ENCODE results near the gene MAP3K9. TPM values are rescaled to one million over a fixed set of nuclear protein-coding genes. Genes with fewer than 3 reads are reported as not detected.
"Not testable (repeated sequence)": the region's sequence is repeated elsewhere in the genome, so short reads cannot be mapped to it uniquely, and the experiment has no call there.

MAP3K9 gene
- total RNA-seq: 1 to 10 TPM; 7.7 to 9.1 TPM
- 22.5 to 24.0 reads per million in 2 donors for total RNA-seq

- no peaks in the 10 kb centered on the region for H3K27me3 Mint-ChIP-seq
- no peaks in the 10 kb centered on the region for H3K36me3 Mint-ChIP-seq (ENCODE audit: low read depth)
- DNase-seq (peak; percentile 66 to 94 (median 93)), ATAC-seq (peak; percentile 86)
- peak within 1 kb of the TSS; percentile 79 for H3K27ac Mint-ChIP-seq
- H3K4me1 Mint-ChIP-seq: peaks cover 16% of the 10 kb centered on the region
- no peak within 1 kb of the TSS for H3K4me3 Mint-ChIP-seq
- H3K9me3 ChIP-seq (ENCODE audit: control insufficient read depth, low read length, poor library complexity, severe bottlenecking): no peaks in the 10 kb centered on the region
Observed at GRCh38 chr14:70809225-70810219, at the start of gene MAP3K9. TSS of gene MAP3K9 (minus strand) at chr14:70809513. CDS start at chr14:70809171, 342 bp downstream.

- Mint-ChIP-seq H3K4me1 (peaks cover 6% of the 10 kb centered on the region), H3K4me3 (no peak overlapping the region)
Observed at GRCh38 chr14:70858641-70859040, 49.3 kb upstream of the MAP3K9 start.

GRCh38 chr14:70857496-70857890, 48.2 kb upstream of the MAP3K9 start:
- H3K4me3 Mint-ChIP-seq: no peak overlapping the region
- no peak overlapping the region for H3K27ac Mint-ChIP-seq
- H3K27me3 Mint-ChIP-seq: no peaks in the 10 kb centered on the region

More at GRCh38 chr14:70858641-70859040, 49.3 kb upstream of the MAP3K9 start:
- H3K36me3 Mint-ChIP-seq (ENCODE audit: low read depth): peaks cover 2% of the 10 kb centered on the region
- ATAC-seq: no peak
- H3K27me3 Mint-ChIP-seq: no peaks in the 10 kb centered on the region
- DNase-seq: no peak
- no peak overlapping the region for H3K27ac Mint-ChIP-seq
- no peaks in the 10 kb centered on the region for H3K9me3 ChIP-seq (ENCODE audit: control insufficient read depth, low read length, poor library complexity, severe bottlenecking)

GRCh38 chr14:70856851-70857495, 47.7 kb upstream of the MAP3K9 start:
- no peaks in the 10 kb centered on the region for H3K9me3 ChIP-seq (ENCODE audit: control insufficient read depth, low read length, poor library complexity, severe bottlenecking)
- H3K27ac Mint-ChIP-seq: no peak overlapping the region
- peaks cover 6% of the 10 kb centered on the region for H3K4me1 Mint-ChIP-seq
- no peak overlapping the region for H3K4me3 Mint-ChIP-seq
- H3K27me3 Mint-ChIP-seq: no peaks in the 10 kb centered on the region
- no peak for DNase-seq
- no peak for ATAC-seq
- H3K36me3 Mint-ChIP-seq (ENCODE audit: low read depth): no peaks in the 10 kb centered on the region

More at GRCh38 chr14:70857496-70857890, 48.2 kb upstream of the MAP3K9 start:
- H3K9me3 ChIP-seq (ENCODE audit: control insufficient read depth, low read length, poor library complexity, severe bottlenecking): no peaks in the 10 kb centered on the region
- Mint-ChIP-seq H3K36me3 (ENCODE audit: low read depth) (no peaks in the 10 kb centered on the region), H3K4me1 (peaks cover 6% of the 10 kb centered on the region)
- no peak for DNase-seq
- ATAC-seq: no peak

GRCh38 chr14:70855486-70855885, 46.2 kb upstream of the MAP3K9 start:
- H3K27ac Mint-ChIP-seq: no peak overlapping the region
- DNase-seq: no peak
- ATAC-seq: no peak
- no peaks in the 10 kb centered on the region for H3K27me3 Mint-ChIP-seq
- peaks cover 6% of the 10 kb centered on the region for H3K4me1 Mint-ChIP-seq
- H3K9me3 ChIP-seq (ENCODE audit: control insufficient read depth, low read length, poor library complexity, severe bottlenecking): no peaks in the 10 kb centered on the region
- no peak overlapping the region for H3K4me3 Mint-ChIP-seq
- no peaks in the 10 kb centered on the region for H3K36me3 Mint-ChIP-seq (ENCODE audit: low read depth)

- not testable (repeated sequence) for H3K27ac Mint-ChIP-seq; H3K9me3 ChIP-seq (ENCODE audit: control insufficient read depth, low read length, poor library complexity, severe bottlenecking); H3K27me3 Mint-ChIP-seq; H3K4me1 Mint-ChIP-seq; DNase-seq; ATAC-seq; H3K4me3 Mint-ChIP-seq; H3K36me3 Mint-ChIP-seq (ENCODE audit: low read depth)
Observed at GRCh38 chr14:70853658-70854057, 44.3 kb upstream of the MAP3K9 start.

- Mint-ChIP-seq H3K36me3 (ENCODE audit: low read depth) (no peaks in the 10 kb centered on the region), H3K4me3 (no peak overlapping the region), H3K27me3 (no peaks in the 10 kb centered on the region), H3K27ac (no peak overlapping the region), H3K4me1 (peaks cover 4% of the 10 kb centered on the region)
- DNase-seq (no peak), ATAC-seq (no peak)
- H3K9me3 ChIP-seq (ENCODE audit: control insufficient read depth, low read length, poor library complexity, severe bottlenecking): no peaks in the 10 kb centered on the region
Observed at GRCh38 chr14:70847406-70848090, 38.2 kb upstream of the MAP3K9 start.

- no peak overlapping the region for H3K4me3 Mint-ChIP-seq
- no peaks in the 10 kb centered on the region for H3K36me3 Mint-ChIP-seq (ENCODE audit: low read depth)
- no peaks in the 10 kb centered on the region for H3K27me3 Mint-ChIP-seq
- H3K27ac Mint-ChIP-seq: no peak overlapping the region
- ATAC-seq (no peak), DNase-seq (no peak)
- peaks cover 4% of the 10 kb centered on the region for H3K4me1 Mint-ChIP-seq
- H3K9me3 ChIP-seq (ENCODE audit: control insufficient read depth, low read length, poor library complexity, severe bottlenecking): no peaks in the 10 kb centered on the region
Observed at GRCh38 chr14:70845601-70846000, 36.3 kb upstream of the MAP3K9 start.

- Mint-ChIP-seq H3K4me3 (no peak overlapping the region), H3K27me3 (no peaks in the 10 kb centered on the region), H3K27ac (no peak overlapping the region), H3K4me1 (no peaks in the 10 kb centered on the region), H3K36me3 (ENCODE audit: low read depth) (no peaks in the 10 kb centered on the region)
- no peak for ATAC-seq
- H3K9me3 ChIP-seq (ENCODE audit: control insufficient read depth, low read length, poor library complexity, severe bottlenecking): no peaks in the 10 kb centered on the region
- no peak for DNase-seq
Observed at GRCh38 chr14:70842851-70843462, 33.6 kb upstream of the MAP3K9 start.

- ATAC-seq: no peak
- no peaks in the 10 kb centered on the region for H3K4me1 Mint-ChIP-seq
- H3K36me3 Mint-ChIP-seq (ENCODE audit: low read depth): peaks cover 4% of the 10 kb centered on the region
- no peak overlapping the region for H3K27ac Mint-ChIP-seq
- no peak for DNase-seq
- H3K27me3 Mint-ChIP-seq: no peaks in the 10 kb centered on the region
- H3K4me3 Mint-ChIP-seq: no peak overlapping the region
- H3K9me3 ChIP-seq (ENCODE audit: control insufficient read depth, low read length, poor library complexity, severe bottlenecking): no peaks in the 10 kb centered on the region
Observed at GRCh38 chr14:70838076-70838475, 28.8 kb upstream of the MAP3K9 start.

- Mint-ChIP-seq H3K27ac (no peak overlapping the region), H3K4me3 (no peak overlapping the region), H3K4me1 (no peaks in the 10 kb centered on the region), H3K36me3 (ENCODE audit: low read depth) (peaks cover 4% of the 10 kb centered on the region), H3K27me3 (no peaks in the 10 kb centered on the region)
- DNase-seq (no peak), ATAC-seq (no peak)
- no peaks in the 10 kb centered on the region for H3K9me3 ChIP-seq (ENCODE audit: control insufficient read depth, low read length, poor library complexity, severe bottlenecking)
Observed at GRCh38 chr14:70836946-70837345, 27.6 kb upstream of the MAP3K9 start.

GRCh38 chr14:70833884-70834283, 24.6 kb upstream of the MAP3K9 start:
- Mint-ChIP-seq H3K36me3 (ENCODE audit: low read depth) (peaks cover 4% of the 10 kb centered on the region), H3K4me1 (peaks cover 3% of the 10 kb centered on the region), H3K27me3 (no peaks in the 10 kb centered on the region), H3K4me3 (no peak overlapping the region), H3K27ac (no peak overlapping the region)
- DNase-seq: no peak
- no peak for ATAC-seq
- no peaks in the 10 kb centered on the region for H3K9me3 ChIP-seq (ENCODE audit: control insufficient read depth, low read length, poor library complexity, severe bottlenecking)

Measured in T-helper 17 cell (primary cell).